IMR-90 (cell line): ENCODE results near the gene TPCN1. TPM values are rescaled to one million over a fixed set of nuclear protein-coding genes. Genes with fewer than 3 reads are reported as not detected.

Experiments used
- ATAC-seq: fragments of 200-7000 bp; cut with Tn5 transposase; 2 replicates; pipeline ENCODE4 v1.9.1; 2020; ENCODE audit warnings: low read depth, mild to moderate bottlenecking, moderate library complexity
- BruUV-seq: library from RNA; stranded (reverse); fragments of 400-500 nt; replicated peaks from 2 replicates; lab custom pipeline; 2021; lab: Mats Ljungman, UMichigan
- CTCF ChIA-PET: fragments of 300-600 bp; formaldehyde crosslinking; extraction: SDS; loops from one replicate; lab custom pipeline; 2021; ENCODE audit warnings: antibody characterized with exemption; lab: Yijun Ruan, JAX
- POLR2A ChIA-PET: fragments of 300-600 bp; sonication (Branson Sonifier 250); formaldehyde crosslinking; loops from one replicate; lab custom pipeline; 2022; ENCODE audit warnings: antibody characterized with exemption; ENCODE audit not compliant: unreplicated experiment; lab: Charles Lee
- DNase-seq: peaks from one replicate; pipeline ENCODE4 v3.0.0; 2013
- H2AFZ ChIP-seq: replicated peaks from 2 replicates; pipeline ENCODE3; 2013; ENCODE audit warnings: low read length, mild to moderate bottlenecking; ENCODE audit not compliant: poor library complexity
- H2AK5ac ChIP-seq: 2 replicates; pipeline ENCODE4 v1.6.1; 2013; ENCODE audit warnings: low read depth, low read length, inconsistent platforms
- H2AK9ac ChIP-seq: replicated peaks from 2 replicates; pipeline ENCODE3; 2013; ENCODE audit warnings: mild to moderate bottlenecking, low read depth, low read length, moderate library complexity; ENCODE audit not compliant: poor library complexity
- H2BK120ac ChIP-seq: 2 replicates; pipeline ENCODE4 v1.6.1; 2013; ENCODE audit warnings: low read depth, low read length, inconsistent platforms
- H2BK15ac ChIP-seq: 3 replicates; pipeline ENCODE4 v1.6.1; 2013; ENCODE audit warnings: low read depth, low read length, inconsistent platforms
- H2BK20ac ChIP-seq: 2 replicates; pipeline ENCODE4 v1.6.1; 2013; ENCODE audit warnings: low read depth, mild to moderate bottlenecking, inconsistent platforms, low read length, moderate library complexity
- H2BK5ac ChIP-seq: 2 replicates; pipeline ENCODE4 v1.6.1; 2013; ENCODE audit warnings: mild to moderate bottlenecking, low read depth, low read length, inconsistent platforms; ENCODE audit not compliant: poor library complexity, severe bottlenecking
- H3K14ac ChIP-seq: replicated peaks from 2 replicates; pipeline ENCODE4 v1.6.1; 2013; ENCODE audit warnings: low read depth, low read length, inconsistent platforms
- H3K18ac ChIP-seq: 2 replicates; pipeline ENCODE4 v1.6.1; 2013; ENCODE audit warnings: low read depth, low read length, control low read depth
- H3K23ac ChIP-seq: 2 replicates; pipeline ENCODE4 v1.6.1; 2013; ENCODE audit warnings: low read depth, low read length, inconsistent platforms
- H3K27ac ChIP-seq: 2 replicates; pipeline ENCODE4 v1.5.1; 2013; ENCODE audit warnings: mild to moderate bottlenecking, control low read depth, low read length; ENCODE audit not compliant: insufficient read depth
- H3K27me3 ChIP-seq: 2 replicates; pipeline ENCODE4 v1.6.1; 2013; ENCODE audit warnings: low read length; ENCODE audit not compliant: control insufficient read depth, insufficient read depth
- H3K36me3 ChIP-seq: 2 replicates; pipeline ENCODE4 v1.6.1; 2013; ENCODE audit warnings: low read length, mixed read lengths; ENCODE audit not compliant: control insufficient read depth, insufficient read depth
- H3K4ac ChIP-seq: 2 replicates; pipeline ENCODE4 v1.6.1; 2013; ENCODE audit warnings: low read depth, low read length, inconsistent platforms
- H3K4me1 ChIP-seq: 2 replicates; pipeline ENCODE4 v1.6.1; 2013; ENCODE audit warnings: low read length, mixed read lengths; ENCODE audit not compliant: control insufficient read depth, insufficient read depth
- H3K4me2 ChIP-seq: 2 replicates; pipeline ENCODE4 v1.6.1; 2013; ENCODE audit warnings: low read depth, mild to moderate bottlenecking, control low read depth, low read length, moderate library complexity
- H3K4me3 ChIP-seq: 2 replicates; pipeline ENCODE4 v1.5.1; 2013; ENCODE audit warnings: low read depth, mild to moderate bottlenecking, control low read depth, low read length, moderate library complexity; ENCODE audit not compliant: insufficient read depth
- H3K56ac ChIP-seq: 2 replicates; pipeline ENCODE4 v1.6.1; 2013; ENCODE audit warnings: low read length, inconsistent platforms; ENCODE audit not compliant: insufficient read depth; ENCODE audit errors: extremely low read depth
- H3K79me1 ChIP-seq, 2 experiments: 2 replicates each; pipeline ENCODE4 v1.6.1; 2013; ENCODE audit warnings: low read length in 2 of 2, inconsistent platforms in 1 of 2, low read depth in 1 of 2
- H3K9ac ChIP-seq: 2 replicates; pipeline ENCODE4 v1.6.1; 2013; ENCODE audit warnings: low read depth, low read length, control low read depth
- H3K9me1 ChIP-seq: 2 replicates; pipeline ENCODE4 v1.6.1; 2013; ENCODE audit warnings: low read length, inconsistent platforms; ENCODE audit not compliant: insufficient read depth
- H3K9me3 ChIP-seq: 2 replicates; pipeline ENCODE4 v1.6.1; 2013; ENCODE audit warnings: low read length; ENCODE audit not compliant: control insufficient read depth, insufficient read depth
- H4K20me1 ChIP-seq: 2 replicates; pipeline ENCODE4 v1.6.1; 2013; ENCODE audit warnings: low read length, inconsistent platforms; ENCODE audit not compliant: insufficient read depth
- H4K5ac ChIP-seq: 2 replicates; pipeline ENCODE4 v1.6.1; 2013; ENCODE audit warnings: mild to moderate bottlenecking, low read depth, low read length, control low read depth
- H4K8ac ChIP-seq, 2 experiments: 2 replicates each; pipeline ENCODE4 v1.6.1; 2013; ENCODE audit warnings: low read depth in 2 of 2, low read length in 2 of 2, control low read depth in 1 of 2, inconsistent platforms in 1 of 2
- H4K91ac ChIP-seq: 2 replicates; pipeline ENCODE4 v1.6.1; 2013; ENCODE audit warnings: low read depth, low read length, inconsistent platforms; ENCODE audit not compliant: insufficient read depth
- WGBS, 2 experiments: methylation state at CpG; one replicate each; pipeline versions ENCODE4 v1.1.5 to v1.1.7; 2013; ENCODE audit warnings: missing lambda C conversion rate in 2 of 2; ENCODE audit not compliant: insufficient read length in 1 of 2; ENCODE audit errors: extremely low coverage in 2 of 2; 5-methylcytosine and 5-hydroxymethylcytosine counted together
- dilution Hi-C: fragments of 300-500 bp; cut with HindIII; formaldehyde crosslinking; loops from one replicate; pipeline ENCODE4 v1.14.3; 2018; ENCODE audit warnings: low sequenced_read_pairs; ENCODE audit not compliant: unreplicated experiment
- in situ Hi-C: fragments of 300-500 bp; cut with MboI; formaldehyde crosslinking; loops from 3 replicates; pipeline ENCODE4 v1.14.3; 2019; ENCODE audit warnings: low sequenced_read_pairs, inconsistent platforms, mixed read lengths
- intact Hi-C: fragments of 100-400 bp; cut with micrococcal nuclease; formaldehyde crosslinking; loops from 2 replicates; pipeline ENCODE4 v1.10.0; 2022
- polyA plus RNA-seq, 3 experiments: library from polyadenylated mRNA; depleted of rRNA; stranded (reverse); fragments of >200 nt; gene quantifications; 2 replicates each; pipeline ENCODE4 v1.2.3, GENCODE V29; 2012; ENCODE audit warnings: low replicate concordance in 1 of 3
- total RNA-seq: library from RNA; depleted of rRNA; stranded (reverse); fragments of >200 nt; gene quantifications from 2 replicates; pipeline ENCODE4 v1.2.3, GENCODE V29; 2012
- TF ChIP-seq, protein P1 (sequence below): fragments of 150-350 bp; IDR thresholded peaks from 2 replicates; pipeline ENCODE4 v1.6.1; 2017; ENCODE audit warnings: mild to moderate bottlenecking, antibody characterized with exemption, low read length, low read depth

TPCN1 gene
- total and polyA plus RNA-seq, 2 of the 4 experiments (the other 2 are of a cell fraction), result 2.0 to 13.2 TPM

DNA sequence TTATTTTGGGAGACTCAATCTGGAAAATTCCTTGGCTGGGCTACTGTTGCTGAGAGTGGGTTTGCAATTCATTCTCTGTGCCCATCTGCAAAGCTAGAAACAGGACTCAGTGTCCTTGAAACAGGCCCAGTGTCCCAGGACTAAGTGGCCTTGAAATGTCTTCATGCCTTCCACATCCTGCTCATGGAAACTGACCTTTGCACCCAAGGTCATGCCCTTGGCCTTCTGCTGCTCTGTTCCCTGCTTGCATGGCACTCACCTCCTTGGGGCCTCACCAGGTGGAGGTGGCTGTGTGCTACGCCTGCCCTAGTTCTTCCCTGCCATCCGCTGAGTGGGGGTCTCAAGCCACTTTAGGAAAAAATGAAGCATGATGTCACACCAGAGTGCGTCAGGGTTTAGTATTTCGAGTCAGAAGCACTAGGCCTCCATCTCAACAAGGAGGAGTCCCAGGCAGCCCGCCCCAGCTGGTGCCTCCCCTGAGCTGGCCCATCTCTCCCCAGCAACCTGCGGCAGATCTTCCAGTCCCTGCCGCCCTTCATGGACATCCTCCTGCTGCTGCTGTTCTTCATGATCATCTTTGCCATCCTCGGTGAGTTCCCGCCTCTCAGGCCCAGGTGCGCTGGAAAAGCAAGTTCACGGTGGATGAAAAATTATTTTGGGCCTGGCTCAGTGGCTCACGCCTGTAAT is 48.1 kb downstream of the TPCN1 start:
- H3K27me3 ChIP-seq, result no peaks in the 10 kb centered on the region
- no peak overlapping the region for H3K4me3 ChIP-seq
- H3K9me1 ChIP-seq, result peaks cover 28% of the 10 kb centered on the region
- TF ChIP-seq, protein P1, sequence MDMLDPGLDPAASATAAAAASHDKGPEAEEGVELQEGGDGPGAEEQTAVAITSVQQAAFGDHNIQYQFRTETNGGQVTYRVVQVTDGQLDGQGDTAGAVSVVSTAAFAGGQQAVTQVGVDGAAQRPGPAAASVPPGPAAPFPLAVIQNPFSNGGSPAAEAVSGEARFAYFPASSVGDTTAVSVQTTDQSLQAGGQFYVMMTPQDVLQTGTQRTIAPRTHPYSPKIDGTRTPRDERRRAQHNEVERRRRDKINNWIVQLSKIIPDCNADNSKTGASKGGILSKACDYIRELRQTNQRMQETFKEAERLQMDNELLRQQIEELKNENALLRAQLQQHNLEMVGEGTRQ, result no peak
- no peak overlapping the region for H3K27ac ChIP-seq
- no peak overlapping the region for H4K91ac ChIP-seq
- in situ Hi-C loops (no loop called here), dilution Hi-C loops (no loop called here), intact Hi-C loops (no loop called here)
- H3K14ac ChIP-seq, result no peak overlapping the region
- H2AK5ac ChIP-seq, result peak overlapping the region; percentile 56; the same call in 1 of the 2 replicates
- no peaks in the 10 kb centered on the region for H3K79me1 ChIP-seq
- no peak overlapping the region for H3K18ac ChIP-seq
- H3K4me2 ChIP-seq, result no peak overlapping the region
- H3K23ac ChIP-seq, result no peak overlapping the region; the same call in 1 of the 2 replicates
- no peak overlapping the region for H4K5ac ChIP-seq
- H3K36me3 ChIP-seq, result peaks cover 9% of the 10 kb centered on the region; the same call in 1 of the 2 replicates
- no peak overlapping the region for H3K56ac ChIP-seq
- BruUV-seq, result no TSS peak
- peaks cover 14% of the 10 kb centered on the region for H3K4me1 ChIP-seq
- peak overlapping the region; percentile 29 for H2AK9ac ChIP-seq
- ChIA-PET CTCF (interaction anchor here (0.5 to 0.6 kb wide), 2 partner anchors 9 to 156 kb away, joined by 3 to 5 read pairs; no protein-coding TSS in a partner anchor), POLR2A (no interaction called here)
- no peak overlapping the region for H2BK20ac ChIP-seq
- no peak overlapping the region for H2BK120ac ChIP-seq
- no peak overlapping the region for H3K9ac ChIP-seq
- no peak overlapping the region for H2BK5ac ChIP-seq
- H3K4ac ChIP-seq, result no peak overlapping the region
- no peak overlapping the region for H2BK15ac ChIP-seq
- no peaks in the 10 kb centered on the region for H3K9me3 ChIP-seq
- no peak for ATAC-seq
- H4K20me1 ChIP-seq, result no peaks in the 10 kb centered on the region
- H2AFZ ChIP-seq, result no peak overlapping the region
- DNase-seq, result no peak
- WGBS, 2 experiments, result 94% methylated on average over 7 of the region's 12 CpGs; no CpG with 5 or more reads in 1 of the 2 experiments
- H4K8ac ChIP-seq, result no peak overlapping the region
